ENCODE data around the gene CBFA2T2. TPM values are rescaled to one million over a fixed set of nuclear protein-coding genes. Genes with fewer than 3 reads are reported as not detected.

Gene CBFA2T2
- total and polyA plus RNA-seq, 8 donors, result 2.9 to 29.9 (median 12.0) TPM

- TF ChIP-seq POLR2AphosphoS5 (IDR thresholded peaks at IDR 0.05) (peak; percentile 63 to 91 (median 87)), EP300 (IDR thresholded peaks at IDR 0.05) (no peak), POLR2A (IDR thresholded peaks at IDR 0.05) (peak in 2 of 4 donors; percentile 76 to 82), CTCF (IDR thresholded peaks at IDR 0.05) (peak in 5 of 7 experiments; percentile 21 to 41 (median 30))
- H3K4me1 ChIP-seq, result peaks cover 40 to 87% (median 79%) of the 10 kb centered on the region in 4 donors
- H3K36me3 ChIP-seq, result peaks cover 0 to 32% (median 23%) of the 10 kb centered on the region in 4 donors
- H3K27ac ChIP-seq, result peak within 1 kb of the TSS; percentile 89 to 96 (median 93)
- 1 to 12% (median 2%) methylated on average over 31 to 50 of the region's 50 CpGs for WGBS, 5 donors
- peak within 1 kb of the TSS; percentile 63 to 79 (median 64) for H3K4me3 ChIP-seq
- intact Hi-C loops (cut with DNase I; ENCODE audit: low total_unique reads), result no loop called here
- no peaks in the 10 kb centered on the region for H3K9me3 ChIP-seq
- DNase-seq, result peak; percentile 98 to 99
- no peaks in the 10 kb centered on the region for H3K27me3 ChIP-seq
Measured at GRCh38 chr20:33666293-33667244, 176.7 kb downstream of the CBFA2T2 start, which contains the start of gene ACTL10. Gene ACTL10, plus strand, starts transcription at chr20:33666943. Its CDS starts 555 bp downstream, at chr20:33667498.

- no peaks in the 10 kb centered on the region for H3K9me3 ChIP-seq
- peaks cover 47 to 92% (median 84%) of the 10 kb centered on the region in 4 donors for H3K4me1 ChIP-seq
- intact Hi-C loops (cut with DNase I; ENCODE audit: low total_unique reads), result no loop called here
- H3K4me3 ChIP-seq, result peak overlapping the region; percentile 63 to 79 (median 64)
- peak overlapping the region; percentile 89 to 96 (median 93) for H3K27ac ChIP-seq
- TF ChIP-seq CTCF (IDR thresholded peaks at IDR 0.05) (no peak), POLR2AphosphoS5 (IDR thresholded peaks at IDR 0.05) (peak in 1 of 3 donors; percentile 29), EP300 (IDR thresholded peaks at IDR 0.05) (no peak), POLR2A (IDR thresholded peaks at IDR 0.05) (no peak)
- WGBS, 5 donors, result 1 to 27% (median 9%) methylated on average over 20 to 55 of the region's 55 CpGs
- H3K36me3 ChIP-seq, result peaks cover 0 to 33% (median 23%) of the 10 kb centered on the region in 4 donors
- DNase-seq, result peak in 1 of 2 donors; percentile 79
- no peaks in the 10 kb centered on the region for H3K27me3 ChIP-seq
Measured at GRCh38 chr20:33667245-33667675, 177.4 kb downstream of the CBFA2T2 start.

GRCh38 chr20:33667676-33668465, 178.0 kb downstream of the CBFA2T2 start:
- TF ChIP-seq CTCF (IDR thresholded peaks at IDR 0.05) (peak in 5 of 7 experiments; percentile 82 to 95 (median 90)), EP300 (IDR thresholded peaks at IDR 0.05) (no peak), POLR2A (IDR thresholded peaks at IDR 0.05) (no peak), POLR2AphosphoS5 (IDR thresholded peaks at IDR 0.05) (peak in 2 of 3 donors; percentile 7 to 46)
- peaks cover 0 to 33% (median 23%) of the 10 kb centered on the region in 4 donors for H3K36me3 ChIP-seq
- H3K9me3 ChIP-seq, result no peaks in the 10 kb centered on the region
- H3K27me3 ChIP-seq, result no peaks in the 10 kb centered on the region
- H3K4me3 ChIP-seq, result peak overlapping the region; percentile 63 to 79 (median 64)
- DNase-seq, result peak; percentile 88 to 93
- H3K4me1 ChIP-seq, result peaks cover 53 to 92% (median 84%) of the 10 kb centered on the region in 4 donors
- peak overlapping the region; percentile 89 to 96 (median 93) for H3K27ac ChIP-seq
- intact Hi-C loops (cut with DNase I; ENCODE audit: low total_unique reads), result no loop called here
- 2 to 23% (median 13%) methylated on average over 8 to 47 of the region's 47 CpGs for WGBS, 5 donors

All from stomach (tissue), 9 donors.